ENCODE measurements around the gene FASTKD3.

FASTKD3 gene

DNA sequence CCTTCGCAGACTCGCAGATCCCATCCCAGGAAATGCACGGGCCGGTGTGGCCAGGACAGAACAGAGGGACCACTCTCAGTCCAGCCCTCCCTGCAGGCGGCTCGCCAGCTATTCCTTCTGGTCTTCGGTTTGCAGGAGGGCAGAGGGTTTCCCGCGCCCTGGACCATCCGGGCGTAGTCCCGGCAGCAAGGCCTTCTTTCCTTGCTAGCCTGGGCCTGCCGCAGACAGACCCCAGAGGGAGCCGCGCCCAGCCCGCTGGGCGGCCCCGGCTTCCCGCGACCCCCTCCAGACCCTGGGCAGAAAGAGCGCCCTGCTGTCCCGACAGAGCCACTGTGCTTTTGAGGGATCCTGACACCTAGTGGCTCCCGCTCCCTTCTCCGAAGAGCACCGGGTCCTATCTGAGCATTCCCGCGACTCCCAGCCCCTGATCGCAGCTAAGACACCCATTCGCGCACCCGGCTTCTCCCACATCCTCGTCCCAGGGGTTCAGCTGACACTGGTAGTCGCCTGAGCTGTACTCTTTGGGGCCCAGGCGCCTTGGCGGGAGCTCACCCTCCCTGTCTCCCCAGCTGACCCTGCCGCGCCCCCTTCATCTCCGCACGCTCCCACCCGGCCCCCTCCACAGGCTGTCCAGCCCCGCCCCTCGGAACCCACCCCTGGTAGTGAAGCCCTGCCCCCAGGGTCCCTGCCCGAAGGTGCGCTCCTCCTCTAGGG lies 19.0 kb downstream of the FASTKD3 start:
- no peak for DNase-seq

DNA sequence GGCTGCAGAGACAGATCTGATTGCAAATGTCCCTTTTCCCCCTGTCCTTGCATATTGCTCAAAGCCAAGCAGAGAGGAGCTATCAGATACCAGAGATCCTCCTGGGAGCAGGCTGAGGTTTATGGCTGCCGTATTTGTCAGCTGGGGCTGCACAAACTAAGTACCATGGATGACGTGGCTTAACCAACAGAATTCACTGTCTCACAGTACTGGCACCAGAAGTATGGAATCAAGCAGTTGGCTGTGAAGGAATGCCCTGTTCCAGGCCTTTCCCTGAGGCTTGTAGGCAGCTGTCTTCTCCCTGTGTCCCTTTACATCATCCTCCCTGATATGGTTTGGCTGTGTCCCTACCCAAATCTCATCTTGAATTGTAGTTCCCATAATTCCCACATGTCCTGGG lies 20.5 kb downstream of the FASTKD3 start:
- DNase-seq = no peak

DNA sequence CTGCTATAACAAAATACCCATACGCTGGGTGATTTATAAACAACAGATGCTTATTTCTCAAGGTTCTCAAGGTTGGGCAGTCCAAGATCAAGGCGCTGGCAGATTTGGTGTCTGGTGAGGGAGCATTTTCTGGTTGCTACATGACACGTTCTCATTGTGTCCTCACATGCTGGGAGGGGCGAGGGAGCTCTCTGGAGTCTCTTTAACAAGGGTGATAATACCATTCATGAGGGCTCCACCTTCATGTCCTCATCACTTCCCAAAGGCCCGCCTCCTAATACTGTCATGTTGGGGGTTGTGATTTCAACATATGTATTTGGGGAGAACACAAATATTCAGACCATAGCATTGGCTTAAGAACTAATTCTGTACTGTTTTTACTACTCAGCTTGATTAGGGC lies 22.5 kb downstream of the FASTKD3 start:
- DNase-seq = no peak

DNA sequence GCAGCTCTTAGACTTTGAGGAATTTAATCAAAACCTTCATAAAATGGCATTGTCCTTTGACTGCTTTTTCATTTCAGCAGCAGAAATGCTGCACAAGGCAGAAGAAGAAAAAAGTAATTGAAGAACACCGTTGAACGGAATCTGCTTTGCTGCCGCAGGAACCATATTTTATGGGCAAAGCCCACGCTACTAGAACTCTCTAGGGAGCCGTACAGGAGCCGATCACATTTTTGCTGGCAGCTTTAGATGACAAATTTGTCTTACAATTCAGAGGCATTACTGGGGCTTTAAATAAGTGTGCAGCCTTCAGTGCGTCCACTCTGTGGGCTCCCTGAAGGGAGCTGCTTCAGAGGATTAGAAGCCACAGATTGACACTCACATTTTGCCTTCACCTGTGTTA lies 23.3 kb downstream of the FASTKD3 start:
- no peak for DNase-seq

DNA sequence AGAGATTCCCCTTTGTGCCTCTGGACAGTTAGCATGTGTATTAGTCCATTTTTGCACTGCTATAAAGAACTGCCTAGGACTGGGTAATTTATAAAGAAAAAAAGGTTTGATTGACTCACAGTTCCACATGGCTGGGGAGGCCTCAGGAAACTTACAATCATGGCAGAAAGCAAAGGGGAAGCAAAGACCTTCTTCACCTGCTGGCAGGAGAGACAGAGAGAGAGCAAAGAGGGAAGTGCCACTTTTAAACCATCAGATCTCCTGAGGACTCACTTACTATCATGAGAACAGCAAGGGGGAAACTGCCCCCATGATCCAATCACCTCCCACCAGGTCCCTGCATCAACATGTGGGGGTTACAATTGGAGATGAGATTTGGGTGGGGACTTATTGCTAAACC lies 23.9 kb downstream of the FASTKD3 start:
- DNase-seq = no peak

DNA sequence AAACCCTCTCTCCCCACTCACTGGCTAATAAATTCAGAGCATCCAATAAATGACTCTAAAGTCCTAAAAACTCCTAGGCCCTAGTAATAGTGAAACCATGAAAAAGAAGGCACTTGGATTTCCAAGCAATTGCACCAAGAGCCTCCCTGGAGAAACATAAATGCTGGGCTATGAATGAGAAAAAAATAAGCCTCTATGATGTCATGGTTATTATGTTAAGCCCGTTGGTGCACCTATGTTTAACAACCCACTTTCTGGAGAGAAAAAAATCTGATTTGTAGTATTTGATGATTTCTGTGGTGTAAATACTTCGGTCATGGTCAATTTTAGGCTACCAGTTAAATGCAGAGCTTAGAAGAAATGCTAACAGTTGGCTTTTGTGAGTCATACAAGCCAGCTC lies 26.3 kb downstream of the FASTKD3 start:
- DNase-seq = no peak

DNA sequence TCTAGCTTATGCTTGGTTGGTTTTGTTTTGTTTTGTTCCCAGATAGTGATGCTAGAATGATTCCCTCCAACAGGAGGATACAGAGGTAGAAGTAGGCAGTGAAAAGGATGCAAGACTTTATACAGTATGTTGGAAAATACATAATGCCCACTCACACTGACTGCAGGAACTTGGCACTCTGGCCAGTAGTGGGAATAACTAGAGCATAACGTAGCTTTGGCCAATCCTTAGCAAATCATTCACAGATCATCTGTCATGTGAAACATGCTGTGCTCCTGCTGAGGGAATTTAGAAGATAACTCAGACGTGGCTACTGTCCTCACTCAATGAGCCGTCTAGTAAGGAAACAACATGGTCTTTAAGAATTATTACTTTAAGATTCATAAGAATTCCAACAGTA lies 31.4 kb downstream of the FASTKD3 start:
- DNase-seq = no peak

DNA sequence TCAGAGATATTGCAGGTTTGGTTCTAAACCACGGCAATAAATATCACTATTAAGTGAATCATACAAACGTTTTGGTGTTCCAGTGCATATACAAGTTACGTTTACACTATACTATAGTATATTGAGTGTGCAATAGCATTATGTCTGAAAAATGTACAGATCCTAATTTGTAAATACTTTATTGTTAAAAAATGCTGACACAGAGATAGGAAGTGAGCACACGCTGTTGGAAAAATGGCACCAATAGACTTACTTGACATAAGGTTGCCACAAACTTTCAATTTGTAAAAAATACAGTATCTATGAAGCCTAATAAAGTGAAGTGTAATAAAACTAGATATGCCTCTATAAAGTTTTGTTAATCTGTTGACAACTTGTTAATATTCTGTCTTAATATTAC lies 33.8 kb downstream of the FASTKD3 start:
- DNase-seq = no peak

DNA sequence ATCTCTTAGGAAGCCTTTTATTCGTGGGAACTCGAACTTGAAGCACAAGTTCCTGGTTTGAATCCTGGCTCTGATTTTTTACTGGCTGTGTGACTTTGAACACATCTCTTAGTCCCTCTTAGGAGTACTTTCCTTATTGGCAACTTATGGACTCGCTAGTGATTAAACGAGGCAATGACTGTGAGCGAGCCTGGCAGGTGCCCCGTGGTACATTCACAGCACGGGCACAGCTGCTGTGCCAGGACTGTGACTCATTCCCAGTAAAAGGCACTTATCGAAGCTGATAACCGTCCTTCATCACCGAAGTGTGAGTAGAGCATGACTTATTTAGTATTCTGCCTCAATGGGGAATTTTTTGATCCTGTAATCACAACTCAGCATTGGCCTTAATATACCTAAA lies 40.6 kb downstream of the FASTKD3 start:
- no peak for DNase-seq

DNA sequence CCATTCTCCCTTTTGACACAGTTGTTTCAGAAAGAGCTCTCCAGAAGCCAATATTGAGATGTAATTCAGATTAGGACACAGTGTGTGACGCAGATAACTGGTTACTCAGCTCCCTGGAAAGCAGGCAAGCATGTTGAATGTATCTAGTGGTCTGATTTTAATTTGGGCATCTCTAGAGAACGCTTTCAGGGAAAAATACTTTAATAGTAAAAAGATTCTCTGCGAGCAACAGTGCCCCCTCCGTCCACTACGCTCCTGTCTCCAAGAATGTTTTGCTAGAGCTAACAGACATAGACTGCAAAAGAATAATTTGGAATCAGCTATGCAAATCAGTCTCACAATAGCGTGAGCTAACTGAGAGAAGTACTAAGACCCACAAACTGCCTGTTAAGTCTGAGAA lies 41.2 kb downstream of the FASTKD3 start:
- DNase-seq = no peak

DNA sequence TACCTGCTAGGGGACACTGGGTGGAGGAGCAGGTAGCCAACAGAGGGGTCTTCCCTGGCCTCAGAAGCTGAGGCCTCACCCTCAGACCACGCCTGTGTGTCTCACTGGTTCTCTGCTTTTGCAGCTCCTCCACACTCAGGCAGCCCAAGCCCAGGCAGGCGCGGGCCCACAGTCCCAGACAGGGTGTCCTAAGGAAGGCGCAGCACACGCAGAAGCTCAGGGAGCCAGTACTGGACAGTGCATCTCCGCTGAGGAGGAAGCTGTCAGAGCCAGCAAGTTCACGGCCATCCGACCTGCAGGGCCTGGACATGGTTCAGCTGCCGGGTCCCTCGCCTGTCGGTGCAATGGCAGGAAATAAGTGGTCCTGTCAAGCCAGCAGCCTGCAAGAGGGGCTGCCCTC lies 43.2 kb downstream of the FASTKD3 start:
- no peak for DNase-seq

DNA sequence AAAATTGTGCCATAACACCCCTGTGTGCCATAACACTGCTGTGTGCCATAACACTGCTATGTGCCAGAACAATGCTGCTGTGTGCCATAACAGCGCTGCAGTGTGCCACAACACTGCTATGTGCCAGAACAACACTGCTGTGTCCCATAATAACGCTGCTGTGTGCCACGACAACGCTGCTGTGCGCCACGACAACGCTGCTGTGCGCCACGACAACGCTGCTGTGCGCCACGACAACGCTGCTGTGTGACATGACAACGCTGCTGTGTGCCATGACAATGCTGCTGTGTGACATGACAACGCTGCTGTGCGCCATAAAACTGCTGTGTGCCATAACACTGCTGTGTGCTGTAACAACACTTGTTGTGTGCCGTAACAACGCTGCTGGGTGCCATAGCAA lies 43.8 kb downstream of the FASTKD3 start:
- no peak for DNase-seq

DNA sequence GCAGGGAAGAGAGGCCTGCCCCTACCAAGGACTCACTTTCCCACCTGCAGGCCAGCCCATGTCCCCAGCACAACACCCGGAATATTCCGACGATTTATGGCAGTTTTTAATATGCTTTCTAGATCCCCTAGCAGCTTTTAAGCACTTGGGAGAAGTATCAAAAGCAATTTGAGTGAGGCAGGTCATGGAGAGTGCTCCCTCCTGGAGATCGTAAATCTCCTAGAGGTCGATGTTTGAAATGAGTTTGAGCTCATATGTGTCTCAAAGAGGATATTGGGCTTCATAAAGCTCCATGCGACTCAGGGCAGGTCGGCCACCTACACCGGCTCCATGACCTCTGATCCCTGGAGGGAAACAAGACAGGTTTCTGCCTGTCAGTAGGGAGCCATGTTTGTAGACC lies 45.2 kb downstream of the FASTKD3 start:
- no peak for DNase-seq

DNA sequence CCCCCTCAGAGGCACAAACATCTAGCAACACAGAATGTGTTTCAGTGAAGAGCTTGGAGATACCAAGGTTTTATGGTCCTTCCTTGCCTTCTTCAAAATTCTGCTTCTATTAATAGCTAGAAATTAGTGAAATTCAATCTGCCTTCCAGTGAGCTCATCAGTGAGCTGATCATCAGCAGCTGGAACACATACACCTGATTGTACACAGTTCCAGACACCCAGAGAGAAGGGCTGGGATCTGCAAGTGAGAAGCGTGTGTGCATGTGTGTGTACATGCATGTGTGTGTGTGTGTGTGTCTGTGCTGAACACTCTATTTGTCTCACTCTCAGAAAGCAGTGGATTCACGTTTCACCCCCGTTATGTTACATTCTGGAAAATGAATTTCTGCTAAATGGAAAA lies 46.4 kb downstream of the FASTKD3 start:
- no peak for DNase-seq

DNA sequence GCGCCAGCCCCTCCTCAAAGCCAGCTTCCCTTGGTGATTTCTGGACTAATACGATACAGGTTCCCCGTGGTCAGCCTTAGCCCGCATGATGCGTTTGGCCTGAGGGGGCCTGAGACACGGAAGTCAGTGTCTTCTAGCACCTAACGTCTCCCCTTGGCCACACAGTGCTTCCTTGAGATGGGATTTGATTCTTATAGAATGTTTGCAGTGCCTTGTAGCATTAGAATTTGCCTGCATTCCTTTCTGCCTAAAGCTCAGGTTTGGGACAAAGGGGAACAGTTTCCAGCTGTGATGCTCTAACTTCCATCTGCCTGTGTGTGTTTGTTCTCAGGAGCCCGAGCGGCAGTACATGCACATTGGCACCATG lies 52.3 kb downstream of the FASTKD3 start:
- no peak for DNase-seq

DNA sequence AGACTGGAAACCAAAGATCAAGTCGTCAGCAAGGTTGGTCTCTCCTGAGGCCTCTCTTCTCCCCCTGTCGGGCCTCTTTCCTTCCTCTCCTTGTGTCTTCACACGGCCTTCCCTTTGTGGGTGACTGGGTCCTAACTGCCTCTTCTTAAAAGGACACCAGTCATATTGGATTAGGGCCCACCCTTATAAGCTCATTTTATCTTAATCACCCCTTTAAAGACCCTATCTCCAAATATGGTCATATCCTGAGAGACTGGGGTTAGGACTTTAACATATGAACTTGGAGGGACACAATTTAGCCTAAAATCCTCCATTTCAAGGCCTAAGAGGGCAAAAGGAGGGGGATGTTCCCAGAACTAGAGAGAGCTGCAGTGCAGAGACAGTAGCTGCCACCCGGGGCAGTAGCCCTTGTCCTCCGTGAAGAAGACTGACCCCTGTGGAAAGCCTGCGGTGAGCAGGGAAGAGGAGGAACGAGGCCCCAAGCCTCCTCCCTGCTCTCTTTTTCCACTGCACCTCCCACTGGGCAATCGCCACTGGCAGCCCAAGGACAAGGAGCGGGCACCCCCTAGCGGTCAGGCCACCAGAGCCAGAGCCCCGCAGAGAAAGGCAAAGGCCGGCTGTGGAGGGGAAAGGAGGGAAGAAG lies 52.8 kb downstream of the FASTKD3 start:
- peak; percentile 11 for DNase-seq

DNA sequence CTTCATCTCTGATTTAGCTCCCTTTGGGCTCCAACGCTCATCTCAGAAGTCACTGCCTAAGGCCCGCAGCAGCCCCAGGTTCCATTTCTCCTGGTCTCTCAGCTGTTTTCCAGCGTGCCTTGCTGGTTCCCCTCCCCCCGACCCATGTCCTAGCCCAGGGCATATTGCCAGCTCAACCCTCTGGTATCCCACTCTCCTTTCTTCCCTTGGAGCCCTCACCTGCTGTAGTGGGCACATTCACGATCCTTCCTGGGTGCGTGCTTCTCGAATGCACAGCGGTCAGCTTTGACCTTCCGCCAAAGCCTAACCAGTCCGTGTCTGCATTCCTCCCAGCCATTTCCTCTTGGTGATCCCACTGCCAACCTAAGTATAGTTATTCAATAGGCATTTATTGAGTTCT lies 54.0 kb downstream of the FASTKD3 start:
- DNase-seq = no peak

DNA sequence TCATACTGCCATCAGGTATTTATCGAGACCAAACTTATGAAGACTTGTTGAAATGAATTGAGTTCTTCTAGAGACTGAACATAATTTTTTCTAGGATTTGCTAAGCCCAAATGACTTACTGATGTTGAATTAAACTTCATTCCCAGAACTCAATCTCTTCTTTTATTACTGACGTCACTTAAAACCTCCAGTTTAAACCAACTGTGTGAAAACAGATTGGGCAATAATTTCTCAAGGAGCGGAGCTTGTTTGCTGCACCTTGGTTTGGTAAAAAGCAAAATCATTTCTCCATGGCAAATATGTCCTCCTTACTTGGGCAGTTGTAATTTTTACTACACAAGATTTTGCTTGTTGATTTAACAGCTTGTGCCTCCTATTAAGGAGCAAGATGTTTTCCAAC lies 55.3 kb downstream of the FASTKD3 start:
- no peak for DNase-seq

DNA sequence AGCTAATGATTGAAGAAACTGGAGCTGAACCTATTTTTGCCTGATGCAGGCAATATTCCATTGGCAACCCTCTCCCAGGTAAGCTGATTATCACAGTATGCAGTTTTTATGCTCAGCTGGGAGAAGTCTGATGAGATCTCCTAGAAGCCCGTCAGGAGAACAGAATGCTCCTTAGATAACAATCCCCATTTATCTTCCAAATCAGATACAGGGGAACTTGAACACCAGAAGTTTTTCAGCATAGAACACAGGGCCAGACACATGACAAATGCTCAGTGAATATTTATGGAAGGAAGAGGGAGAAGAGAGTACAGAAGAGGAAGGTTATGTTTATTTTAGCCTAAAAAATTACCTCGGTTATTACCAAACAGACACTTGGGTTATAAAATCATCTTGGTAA lies 55.8 kb downstream of the FASTKD3 start:
- no peak for DNase-seq

DNA sequence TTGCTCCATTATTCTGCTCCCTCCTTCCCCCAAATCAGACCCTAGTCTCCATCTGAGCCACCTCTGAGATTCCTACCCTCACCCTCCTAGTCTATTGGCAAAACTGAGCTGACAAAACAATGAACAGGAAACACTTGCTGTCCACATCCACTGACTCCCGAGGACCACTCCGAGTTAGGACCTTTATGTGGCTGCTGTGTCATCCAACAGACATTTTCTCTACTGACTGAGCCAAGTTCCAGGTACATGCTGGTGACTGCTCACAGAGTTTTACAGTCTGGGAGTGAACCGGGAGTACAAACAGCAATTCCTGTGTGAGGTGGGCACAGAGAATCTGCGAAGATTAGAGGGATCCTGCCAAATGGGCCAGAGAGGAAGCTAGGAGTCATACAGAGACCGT lies 57.1 kb downstream of the FASTKD3 start:
- DNase-seq = no peak

All from GOT3 (cell line).